ENCODE results near the gene PRIM2.
"Not testable (repeated sequence)": the region's sequence is repeated elsewhere in the genome, so short reads cannot be mapped to it uniquely, and the experiment has no call there.

- TF ChIP-seq, protein P1, sequence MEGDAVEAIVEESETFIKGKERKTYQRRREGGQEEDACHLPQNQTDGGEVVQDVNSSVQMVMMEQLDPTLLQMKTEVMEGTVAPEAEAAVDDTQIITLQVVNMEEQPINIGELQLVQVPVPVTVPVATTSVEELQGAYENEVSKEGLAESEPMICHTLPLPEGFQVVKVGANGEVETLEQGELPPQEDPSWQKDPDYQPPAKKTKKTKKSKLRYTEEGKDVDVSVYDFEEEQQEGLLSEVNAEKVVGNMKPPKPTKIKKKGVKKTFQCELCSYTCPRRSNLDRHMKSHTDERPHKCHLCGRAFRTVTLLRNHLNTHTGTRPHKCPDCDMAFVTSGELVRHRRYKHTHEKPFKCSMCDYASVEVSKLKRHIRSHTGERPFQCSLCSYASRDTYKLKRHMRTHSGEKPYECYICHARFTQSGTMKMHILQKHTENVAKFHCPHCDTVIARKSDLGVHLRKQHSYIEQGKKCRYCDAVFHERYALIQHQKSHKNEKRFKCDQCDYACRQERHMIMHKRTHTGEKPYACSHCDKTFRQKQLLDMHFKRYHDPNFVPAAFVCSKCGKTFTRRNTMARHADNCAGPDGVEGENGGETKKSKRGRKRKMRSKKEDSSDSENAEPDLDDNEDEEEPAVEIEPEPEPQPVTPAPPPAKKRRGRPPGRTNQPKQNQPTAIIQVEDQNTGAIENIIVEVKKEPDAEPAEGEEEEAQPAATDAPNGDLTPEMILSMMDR (IDR thresholded peaks at IDR 0.05) = not testable (repeated sequence)
- not testable (repeated sequence) for TF ChIP-seq EP300 (IDR thresholded peaks at IDR 0.05)
Measured at GRCh38 chr6:57491795-57492194, 174.4 kb downstream of the PRIM2 start.

All from esophagus muscularis mucosa (tissue), 3 donors.